ENCODE measurements around the gene GUF1. TPM values are rescaled to one million over a fixed set of nuclear protein-coding genes. Genes with fewer than 3 reads are reported as not detected.
"Not testable (repeated sequence)": the region's sequence is repeated elsewhere in the genome, so short reads cannot be mapped to it uniquely, and the experiment has no call there.

GUF1 gene
- total and polyA plus RNA-seq, 12 donors, result 11.6 to 35.5 (median 19.8) TPM

DNA sequence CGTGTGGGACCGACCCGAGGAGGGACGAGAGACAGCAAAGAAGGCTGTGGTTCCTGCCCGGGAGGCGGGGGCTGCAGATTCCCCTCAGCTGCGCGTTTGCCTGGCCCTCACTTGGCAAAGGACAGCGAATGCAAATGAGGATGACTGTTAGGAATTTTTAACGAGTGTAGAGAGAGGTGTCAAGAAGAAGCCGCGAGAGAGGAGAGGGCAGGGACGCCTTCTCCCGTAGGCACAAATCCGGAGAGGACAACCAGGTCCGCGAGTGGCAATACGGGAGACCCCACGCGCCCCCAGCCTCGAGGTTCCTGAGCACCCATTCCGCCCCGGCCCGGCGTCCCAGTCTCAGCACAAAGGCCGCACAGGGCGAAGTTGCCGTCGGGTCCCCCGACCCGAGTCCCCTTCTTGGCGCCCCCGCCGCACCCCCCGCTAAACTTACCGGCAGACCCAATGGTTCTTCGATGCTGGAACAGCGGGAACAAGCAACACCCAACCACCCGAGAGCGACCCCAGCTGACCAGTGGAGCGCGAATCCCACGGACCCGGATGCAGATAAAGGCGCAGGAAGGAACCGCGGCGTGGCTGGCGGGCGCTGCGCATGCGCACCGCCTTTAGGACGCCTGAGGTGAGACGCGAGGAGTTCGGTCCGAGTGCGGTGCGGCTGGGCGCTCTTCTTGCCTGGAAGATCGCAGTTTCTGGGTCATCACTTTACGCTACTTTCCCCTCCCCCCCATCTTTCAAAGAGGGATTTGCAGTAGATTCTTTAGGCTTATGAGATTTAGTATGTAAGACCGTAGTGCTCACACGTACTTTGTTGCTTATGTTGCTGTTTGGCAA, 48.0 kb downstream of the GUF1 start, which contains the start of gene GNPDA2:
TSS of gene GNPDA2 (minus strand) at position 519 of the 834 bp plus-strand sequence. CDS start 4,349 bp downstream, outside the sequence.
- intact Hi-C loops (cut with DNase I), result no loop called here
- TF ChIP-seq, protein P1, sequence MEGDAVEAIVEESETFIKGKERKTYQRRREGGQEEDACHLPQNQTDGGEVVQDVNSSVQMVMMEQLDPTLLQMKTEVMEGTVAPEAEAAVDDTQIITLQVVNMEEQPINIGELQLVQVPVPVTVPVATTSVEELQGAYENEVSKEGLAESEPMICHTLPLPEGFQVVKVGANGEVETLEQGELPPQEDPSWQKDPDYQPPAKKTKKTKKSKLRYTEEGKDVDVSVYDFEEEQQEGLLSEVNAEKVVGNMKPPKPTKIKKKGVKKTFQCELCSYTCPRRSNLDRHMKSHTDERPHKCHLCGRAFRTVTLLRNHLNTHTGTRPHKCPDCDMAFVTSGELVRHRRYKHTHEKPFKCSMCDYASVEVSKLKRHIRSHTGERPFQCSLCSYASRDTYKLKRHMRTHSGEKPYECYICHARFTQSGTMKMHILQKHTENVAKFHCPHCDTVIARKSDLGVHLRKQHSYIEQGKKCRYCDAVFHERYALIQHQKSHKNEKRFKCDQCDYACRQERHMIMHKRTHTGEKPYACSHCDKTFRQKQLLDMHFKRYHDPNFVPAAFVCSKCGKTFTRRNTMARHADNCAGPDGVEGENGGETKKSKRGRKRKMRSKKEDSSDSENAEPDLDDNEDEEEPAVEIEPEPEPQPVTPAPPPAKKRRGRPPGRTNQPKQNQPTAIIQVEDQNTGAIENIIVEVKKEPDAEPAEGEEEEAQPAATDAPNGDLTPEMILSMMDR (IDR thresholded peaks at IDR 0.05), result no peak
- peak in 1 of 2 donors; percentile 75 for TF ChIP-seq POLR2A (IDR thresholded peaks at IDR 0.05)
- Histone ChIP-seq H3K4me1 (replicated peaks in 1 of 2) (peaks cover 7 to 25% of the 10 kb centered on the region in 2 donors), H3K27me3 (no peaks in the 10 kb centered on the region), H3K9me3 (replicated peaks in 1 of 3) (no peaks in the 10 kb centered on the region), H3K27ac (peak within 1 kb of the TSS in 4 of 5 donors; percentile 39 to 93 (median 82)), H3K36me3 (replicated peaks in 1 of 2) (no peaks in the 10 kb centered on the region), H3K4me3 (peak within 1 kb of the TSS; percentile 62 to 92 (median 84))
- peak; percentile 90 to 97 (median 93) for DNase-seq
- WGBS, 4 donors, result 0 to 1% (median 1%) methylated on average over 24 to 65 of the region's 65 CpGs

DNA sequence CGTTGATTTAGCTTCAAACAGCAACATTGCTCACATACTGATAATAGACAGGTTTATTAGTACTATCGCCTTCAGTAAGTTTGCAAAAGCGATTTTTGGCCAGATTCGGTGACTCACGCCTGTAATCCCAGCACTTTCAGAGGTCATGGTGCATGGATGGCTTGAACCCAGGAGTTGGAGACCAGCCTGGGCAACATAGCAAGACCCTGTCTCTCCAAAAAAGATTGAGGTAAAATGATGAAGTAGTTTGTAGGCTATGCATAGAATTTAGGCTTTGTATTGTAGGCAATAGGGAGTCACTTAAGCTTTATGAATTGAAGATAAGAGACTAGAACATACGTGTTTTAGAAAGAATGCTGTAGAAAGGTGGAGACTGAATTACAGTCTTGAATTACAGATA, 49.3 kb downstream of the GUF1 start:
- H3K36me3 ChIP-seq (replicated peaks in 1 of 2), result no peaks in the 10 kb centered on the region
- no peak overlapping the region for H3K27ac ChIP-seq
- no peaks in the 10 kb centered on the region for H3K9me3 ChIP-seq (replicated peaks in 1 of 3)
- H3K4me1 ChIP-seq (replicated peaks in 1 of 2), result peaks cover 7 to 25% of the 10 kb centered on the region in 2 donors
- TF ChIP-seq, protein P1 (IDR thresholded peaks at IDR 0.05), result no peak
- no peak for TF ChIP-seq POLR2A (IDR thresholded peaks at IDR 0.05)
- no peak for DNase-seq
- WGBS, 4 donors, result 75 to 91% (median 82%) methylated on average over 6 of the region's 6 CpGs
- H3K27me3 ChIP-seq, result no peaks in the 10 kb centered on the region
- H3K4me3 ChIP-seq, result no peak overlapping the region
- intact Hi-C loops (cut with DNase I), result no loop called here

DNA sequence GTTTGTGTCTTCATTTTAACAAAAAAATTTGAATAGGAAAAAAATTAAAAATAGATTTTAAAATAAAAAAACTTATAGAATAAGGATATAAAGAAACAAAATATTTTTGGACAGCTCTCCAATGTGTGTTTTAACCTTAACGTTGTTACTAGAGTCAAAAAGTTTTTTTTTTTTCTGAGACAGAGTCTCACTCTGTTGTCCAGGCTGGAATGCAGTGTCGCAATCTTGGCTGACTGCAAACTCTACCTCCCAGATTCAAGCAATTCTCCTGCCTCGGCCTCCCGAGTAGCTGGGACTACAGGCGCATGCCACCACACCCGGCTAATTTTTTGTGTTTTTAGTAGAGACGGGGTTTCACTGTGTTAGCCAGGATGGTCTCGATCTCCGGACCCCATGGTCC, 50.5 kb downstream of the GUF1 start:
- H3K4me3 ChIP-seq; H3K27me3 ChIP-seq; intact Hi-C loops (cut with DNase I); DNase-seq; H3K9me3 ChIP-seq (replicated peaks in 1 of 3); H3K27ac ChIP-seq; H3K36me3 ChIP-seq (replicated peaks in 1 of 2): not testable (repeated sequence)
- peaks cover 7 to 23% of the 10 kb centered on the region in 2 donors for H3K4me1 ChIP-seq (replicated peaks in 1 of 2)
- 88 to 96% (median 91%) methylated on average over 9 of the region's 9 CpGs for WGBS, 4 donors

DNA sequence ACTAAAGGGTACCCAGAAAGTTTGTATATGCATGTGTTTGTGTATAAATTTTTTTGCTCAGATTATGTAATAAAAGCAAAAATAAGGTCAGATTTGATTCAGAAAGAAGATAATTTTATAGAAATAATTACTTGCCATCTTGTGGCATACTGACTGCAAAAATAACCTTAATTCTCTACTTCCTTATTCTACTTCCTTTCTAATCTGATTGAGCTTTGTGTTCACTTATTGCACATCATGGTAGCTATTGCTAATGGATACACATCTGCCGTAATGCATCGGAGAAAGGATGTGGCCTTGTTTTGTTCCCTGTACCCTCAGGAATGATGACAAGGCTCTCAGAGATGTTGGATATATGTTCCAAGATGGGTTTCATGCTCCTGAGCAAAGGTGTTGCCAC, 58.7 kb downstream of the GUF1 start:
- WGBS, 4 donors, result 82 to 89% (median 88%) methylated on average over 2 of the region's 2 CpGs
- intact Hi-C loops (cut with DNase I), result no loop called here
- no peaks in the 10 kb centered on the region for H3K4me1 ChIP-seq (replicated peaks in 1 of 2)
- TF ChIP-seq, protein P1 (IDR thresholded peaks at IDR 0.05), result no peak
- no peak for TF ChIP-seq POLR2A (IDR thresholded peaks at IDR 0.05)
- H3K27ac ChIP-seq, result no peak overlapping the region
- DNase-seq, result no peak
- no peaks in the 10 kb centered on the region for H3K36me3 ChIP-seq (replicated peaks in 1 of 2)
- H3K9me3 ChIP-seq (replicated peaks in 1 of 3), result no peaks in the 10 kb centered on the region
- H3K27me3 ChIP-seq, result no peaks in the 10 kb centered on the region
- H3K4me3 ChIP-seq, result no peak overlapping the region

All from adrenal gland (tissue), 12 donors.